ENCODE data around the gene TCF3. TPM values are rescaled to one million over a fixed set of nuclear protein-coding genes. Genes with fewer than 3 reads are reported as not detected.
A peak's percentile ranks its signal among the peaks of the same experiment; 100 is the strongest.

TCF3 gene
- total RNA-seq, 6 experiments from 2014 or later = 11.0 to 30.1 (median 15.9) TPM

- Histone ChIP-seq H3K36me3 (no peaks in the 10 kb centered on the region), H3K4me3 (no peak overlapping the region), H3K27me3 (no peaks in the 10 kb centered on the region), H3K9me3 (no peaks in the 10 kb centered on the region), H3K4me1 (no peaks in the 10 kb centered on the region), H3K27ac (no peak overlapping the region)
- DNase-seq (no peak), ATAC-seq (peak; percentile 62 to 83 (median 78))
- intact Hi-C loops (cut with DNase I) = no loop called here
- 86% methylated on average over 9 of the region's 24 CpGs for WGBS (ENCODE audit: insufficient coverage, low coverage, low lambda C conversion rate, missing lambda C conversion rate)
- TF ChIP-seq POLR2A (IDR thresholded peaks at IDR 0.05) (no peak), CTCF (IDR thresholded peaks at IDR 0.05) (peak; percentile 27 to 48 (median 40))
Observed at GRCh38 chr19:1618157-1619093, 34.0 kb downstream of the TCF3 start.

- intact Hi-C loops (cut with DNase I) = no loop called here
- H3K4me1 ChIP-seq = no peaks in the 10 kb centered on the region
- no peak for TF ChIP-seq CTCF (IDR thresholded peaks at IDR 0.05)
- no peak for TF ChIP-seq POLR2A (IDR thresholded peaks at IDR 0.05)
- H3K4me3 ChIP-seq = no peak overlapping the region
- 77% methylated on average over 4 of the region's 4 CpGs for WGBS (ENCODE audit: insufficient coverage, low coverage, low lambda C conversion rate, missing lambda C conversion rate)
- H3K27me3 ChIP-seq = no peaks in the 10 kb centered on the region
- H3K27ac ChIP-seq = no peak overlapping the region
- ATAC-seq (no peak), DNase-seq (no peak)
- no peaks in the 10 kb centered on the region for H3K9me3 ChIP-seq
- peaks cover 0 to 5% (median 0%) of the 10 kb centered on the region in 4 donors for H3K36me3 ChIP-seq
Observed at GRCh38 chr19:1616875-1617274, 35.5 kb downstream of the TCF3 start.

GRCh38 chr19:1616396-1616795 is 36.0 kb downstream of the TCF3 start:
- DNase-seq = no peak
- TF ChIP-seq POLR2A (IDR thresholded peaks at IDR 0.05) = no peak
- TF ChIP-seq CTCF (IDR thresholded peaks at IDR 0.05) = no peak
- Histone ChIP-seq H3K4me1 (no peaks in the 10 kb centered on the region), H3K27ac (no peak overlapping the region), H3K4me3 (no peak overlapping the region), H3K27me3 (no peaks in the 10 kb centered on the region), H3K36me3 (peaks cover 0 to 7% (median 0%) of the 10 kb centered on the region in 4 donors), H3K9me3 (no peaks in the 10 kb centered on the region)
- 86% methylated on average over 8 of the region's 8 CpGs for WGBS (ENCODE audit: insufficient coverage, low coverage, low lambda C conversion rate, missing lambda C conversion rate)
- ATAC-seq = no peak
- intact Hi-C loops (cut with DNase I) = no loop called here

- H3K4me1 ChIP-seq = no peaks in the 10 kb centered on the region
- H3K36me3 ChIP-seq = peaks cover 0 to 11% (median 0%) of the 10 kb centered on the region in 4 donors
Observed at GRCh38 chr19:1615156-1615765, 37.2 kb downstream of the TCF3 start.

More at GRCh38 chr19:1615156-1615765, 37.2 kb downstream of the TCF3 start:
- H3K9me3 ChIP-seq = no peaks in the 10 kb centered on the region
- no peak for DNase-seq
- ATAC-seq = no peak
- H3K27ac ChIP-seq = no peak overlapping the region
- intact Hi-C loops (cut with DNase I) = no loop called here
- no peak overlapping the region for H3K4me3 ChIP-seq
- TF ChIP-seq CTCF (IDR thresholded peaks at IDR 0.05) (no peak), POLR2A (IDR thresholded peaks at IDR 0.05) (no peak)
- H3K27me3 ChIP-seq = no peaks in the 10 kb centered on the region
- 90% methylated on average over 10 of the region's 41 CpGs for WGBS (ENCODE audit: insufficient coverage, low coverage, low lambda C conversion rate, missing lambda C conversion rate)
